Measurements from ENCODE around the gene ALDH3B2. TPM values are rescaled to one million over a fixed set of nuclear protein-coding genes. Genes with fewer than 3 reads are reported as not detected.

ALDH3B2 gene
- total RNA-seq, 2 experiments from 2014 or later: 1.5 to 8.0 TPM

GRCh38 chr11:67633758-67634365, 40.6 kb downstream of the ALDH3B2 start:
- no peaks in the 10 kb centered on the region for H3K9me2 ChIP-seq (ENCODE audit: insufficient read depth, low read length)
- TF ChIP-seq CTCF (conservative IDR thresholded peaks at IDR 0.05; ENCODE audit: low read length) (no peak), EZH2phosphoT487 (IDR thresholded peaks at IDR 0.05; ENCODE audit: borderline replicate concordance, low read depth, low read length) (no peak)
- H3K36me3 ChIP-seq (ENCODE audit: insufficient read depth, low read length): no peaks in the 10 kb centered on the region
- CTCF ChIA-PET (ENCODE audit: unreplicated experiment): interaction anchor here (0.6 kb wide), 1 partner anchor 243 kb away, joined by 3 read pairs; no protein-coding TSS in a partner anchor
- H3K4me1 ChIP-seq (ENCODE audit: insufficient read depth, low read length, poor library complexity, severe bottlenecking): peaks cover 13% of the 10 kb centered on the region
- H3K27ac ChIP-seq (ENCODE audit: low read depth, low read length, poor library complexity, severe bottlenecking): no peak overlapping the region
- no peaks in the 10 kb centered on the region for H3K9me3 ChIP-seq (ENCODE audit: low read length)
- H3K4me2 ChIP-seq (ENCODE audit: low read length): no peak overlapping the region
- no peaks in the 10 kb centered on the region for H3K79me2 ChIP-seq (ENCODE audit: insufficient read depth, low read depth, low read length)
- intact Hi-C loops (cut with micrococcal nuclease; ENCODE audit: unreplicated experiment): no loop called here
- no peaks in the 10 kb centered on the region; the same call in 1 of the 2 replicates for H4K20me1 ChIP-seq (ENCODE audit: insufficient read depth, low read length)
- H3K4me3 ChIP-seq (ENCODE audit: low read depth, low read length, poor library complexity, severe bottlenecking): no peak overlapping the region
- no peak overlapping the region for H2AFZ ChIP-seq (ENCODE audit: low read length)
- BruUV-seq (replicated peaks): no TSS peak
- POLR2A ChIA-PET: no interaction called here
- DNase-seq (ENCODE audit: low spot score): no peak

GRCh38 chr11:67632982-67633755, 41.3 kb downstream of the ALDH3B2 start:
- Histone ChIP-seq H3K4me3 (ENCODE audit: low read depth, low read length, poor library complexity, severe bottlenecking) (no peak overlapping the region), H4K20me1 (ENCODE audit: insufficient read depth, low read length) (no peaks in the 10 kb centered on the region), H3K36me3 (ENCODE audit: insufficient read depth, low read length) (no peaks in the 10 kb centered on the region), H2AFZ (ENCODE audit: low read length) (no peak overlapping the region), H3K4me2 (ENCODE audit: low read length) (no peak overlapping the region), H3K9me2 (ENCODE audit: insufficient read depth, low read length) (no peaks in the 10 kb centered on the region), H3K4me1 (ENCODE audit: insufficient read depth, low read length, poor library complexity, severe bottlenecking) (peaks cover 20% of the 10 kb centered on the region), H3K9me3 (ENCODE audit: low read length) (no peaks in the 10 kb centered on the region), H3K79me2 (ENCODE audit: insufficient read depth, low read depth, low read length) (no peaks in the 10 kb centered on the region), H3K27ac (ENCODE audit: low read depth, low read length, poor library complexity, severe bottlenecking) (no peak overlapping the region)
- TF ChIP-seq EZH2phosphoT487 (IDR thresholded peaks at IDR 0.05; ENCODE audit: borderline replicate concordance, low read depth, low read length) (no peak), CTCF (conservative IDR thresholded peaks at IDR 0.05; ENCODE audit: low read length) (no peak)
- DNase-seq (ENCODE audit: low spot score): no peak
- intact Hi-C loops (cut with micrococcal nuclease; ENCODE audit: unreplicated experiment): no loop called here
- ChIA-PET CTCF (ENCODE audit: unreplicated experiment) (no interaction called here), POLR2A (no interaction called here)
- no TSS peak for BruUV-seq (replicated peaks)

Data from OCI-LY7 (cell line).